Measurements from ENCODE around the gene MAML2.

The MAML2 gene

GRCh38 chr11:96149743-96150555 lies 193.0 kb downstream of the MAML2 start:
- DNase-seq = no peak

GRCh38 chr11:96147906-96148486 lies 195.0 kb downstream of the MAML2 start:
- no peak for DNase-seq

- DNase-seq = no peak
These were observed 195.8 kb downstream of the MAML2 start for GRCh38 chr11:96147186-96147585.

- DNase-seq = no peak
These were observed 196.2 kb downstream of the MAML2 start for GRCh38 chr11:96146765-96147164.

- no peak for DNase-seq
These were observed 197.8 kb downstream of the MAML2 start for GRCh38 chr11:96145163-96145585.

- DNase-seq = no peak
These were observed 198.4 kb downstream of the MAML2 start for GRCh38 chr11:96144553-96144952.

GRCh38 chr11:96143041-96143521 lies 199.9 kb downstream of the MAML2 start:
- no peak for DNase-seq

GRCh38 chr11:96141626-96142025 lies 201.4 kb downstream of the MAML2 start:
- no peak for DNase-seq

- DNase-seq = no peak
These were observed 203.3 kb downstream of the MAML2 start for GRCh38 chr11:96139691-96140090.

- DNase-seq = no peak
These were observed 205.6 kb downstream of the MAML2 start for GRCh38 chr11:96137373-96137772.

GRCh38 chr11:96136613-96137298 lies 206.2 kb downstream of the MAML2 start:
- DNase-seq = no peak

- no peak for DNase-seq
These were observed 208.4 kb downstream of the MAML2 start for GRCh38 chr11:96134602-96135001.

GRCh38 chr11:96132437-96132836 lies 210.6 kb downstream of the MAML2 start:
- no peak for DNase-seq

GRCh38 chr11:96130061-96130620 lies 212.9 kb downstream of the MAML2 start:
- DNase-seq = no peak

- no peak for DNase-seq
These were observed 215.4 kb downstream of the MAML2 start for GRCh38 chr11:96127596-96127959.

GRCh38 chr11:96126917-96127595 lies 215.9 kb downstream of the MAML2 start:
- no peak for DNase-seq

GRCh38 chr11:96125400-96125799 lies 217.6 kb downstream of the MAML2 start:
- DNase-seq = no peak

- DNase-seq = no peak
These were observed 218.8 kb downstream of the MAML2 start for GRCh38 chr11:96124155-96124554.

- DNase-seq = no peak
These were observed 219.7 kb downstream of the MAML2 start for GRCh38 chr11:96123301-96123700.

- no peak for DNase-seq
These were observed 220.4 kb downstream of the MAML2 start for GRCh38 chr11:96122601-96123074.

- no peak for DNase-seq
These were observed 223.8 kb downstream of the MAML2 start for GRCh38 chr11:96119211-96119610.

GRCh38 chr11:96116376-96116775 lies 226.6 kb downstream of the MAML2 start:
- no peak for DNase-seq
